MM.1S (cell line): Measurements from ENCODE around the gene PDE4B.

Source experiments
- CTCF ChIP-seq: fragments of 300-600 bp; sonication (generic); IDR thresholded peaks from 2 replicates; pipeline ENCODE4 v1.5.1; 2016; ENCODE audit warnings: antibody characterized with exemption, low read length, mixed read lengths
- EZH2 ChIP-seq: fragments of 300-600 bp; sonication (generic); optimal IDR thresholded peaks from 2 replicates; pipeline ENCODE3; 2017; ENCODE audit warnings: low read depth, mild to moderate bottlenecking, antibody characterized with exemption, low read length, mixed read lengths

DNA sequence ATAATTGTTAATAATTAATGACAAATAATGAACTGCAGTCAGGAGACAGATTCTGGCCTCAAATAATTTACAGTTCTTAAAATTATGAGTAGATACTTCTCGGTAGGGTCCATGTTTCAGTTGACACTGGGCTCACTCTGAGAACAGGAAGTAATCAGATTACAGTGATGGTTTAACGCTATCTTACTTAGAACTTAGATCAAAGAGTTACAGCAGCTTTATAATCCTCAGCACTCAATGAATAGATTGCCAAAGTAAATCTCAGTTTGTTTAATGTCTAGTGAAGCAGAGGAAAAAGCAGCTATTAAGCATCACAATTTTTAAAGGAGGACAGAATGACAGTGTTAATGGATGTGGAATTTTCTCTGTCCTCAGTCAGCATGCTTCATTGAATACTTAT lies 79.6 kb downstream of the PDE4B start:
- TF ChIP-seq CTCF, result no peak
- no peak for TF ChIP-seq EZH2
